ENCODE data around the gene SUMF2. TPM values are rescaled to one million over a fixed set of nuclear protein-coding genes. Genes with fewer than 3 reads are reported as not detected.
A peak's percentile ranks its signal among the peaks of the same experiment; 100 is the strongest.
"Not testable (repeated sequence)": the region's sequence is repeated elsewhere in the genome, so short reads cannot be mapped to it uniquely, and the experiment has no call there.

SUMF2 gene
- total and polyA plus RNA-seq, 2 experiments from 2014 or later = 32.9 to 45.7 TPM

DNA sequence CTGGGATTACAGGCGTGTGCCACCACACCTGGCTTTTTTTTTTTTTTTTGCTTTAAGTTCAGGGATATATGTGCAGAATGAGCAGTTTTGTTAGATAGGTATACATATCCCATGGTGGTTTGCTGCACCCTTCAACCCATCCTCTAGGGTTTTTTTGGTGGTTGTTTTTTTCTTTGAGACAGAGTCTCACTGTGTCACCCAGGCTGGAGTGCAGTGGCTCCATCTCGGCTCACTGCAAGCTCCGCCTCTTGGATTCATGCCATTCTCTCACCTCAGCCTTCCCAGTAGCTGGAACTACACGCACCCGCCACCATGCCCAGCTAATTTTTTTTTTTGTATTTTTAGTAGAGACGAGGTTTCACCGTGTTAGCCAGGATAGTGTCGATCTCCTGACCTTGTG, 15.3 kb upstream of the SUMF2 start:
- not testable (repeated sequence) for H3K27ac Mint-ChIP-seq; H3K27me3 Mint-ChIP-seq (ENCODE audit: insufficient read depth, low read depth, poor library complexity); H3K4me1 Mint-ChIP-seq; H3K4me2 ChIP-seq; H3K4me3 ChIP-seq; H2AFZ ChIP-seq; H4K20me1 ChIP-seq (replicated peaks; ENCODE audit: insufficient read depth); H3K27me3 ChIP-seq (ENCODE audit: insufficient read depth); H3K9me2 ChIP-seq (ENCODE audit: insufficient read depth); H3K36me3 ChIP-seq (ENCODE audit: insufficient read depth); ATAC-seq; H3K9me3 Mint-ChIP-seq
- Histone ChIP-seq H3K79me2 (replicated peaks; ENCODE audit: insufficient read depth) (peaks cover 49% of the 10 kb centered on the region), H3K4me1 (ENCODE audit: insufficient read depth) (peaks cover 17% of the 10 kb centered on the region), H3K27ac (ENCODE audit: low read depth) (0 out of 2 replicates have a peak overlapping the region, but pooled peaks have one; percentile 45), H3F3A (replicated peaks; ENCODE audit: low read depth) (0 out of 2 replicates have a peak, but pooled peaks cover 11% of the 10 kb centered on the region)
- DNase-seq (ENCODE audit: low spot score) = peak; percentile 41
- peaks cover 23% of the 10 kb centered on the region for H3K36me3 Mint-ChIP-seq (ENCODE audit: low read depth)
- H3K4me3 Mint-ChIP-seq = 0 out of 3 replicates have a peak overlapping the region, but pooled peaks have one; percentile 7

DNA sequence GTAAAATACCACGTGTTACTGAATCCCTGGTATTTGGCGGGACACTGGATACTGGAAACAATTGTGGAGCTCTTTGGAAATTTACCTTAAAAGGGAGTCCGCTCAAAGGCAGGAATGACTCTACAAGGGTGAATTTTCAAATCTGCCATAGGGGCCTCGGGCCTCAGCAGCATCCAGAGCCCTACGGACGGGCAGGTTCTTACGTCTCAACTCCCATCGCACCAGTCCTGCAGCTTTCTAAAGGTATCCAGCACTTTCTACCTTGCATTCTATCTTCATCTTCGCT, 13.1 kb upstream of the SUMF2 start:
- H4K20me1 ChIP-seq (replicated peaks; ENCODE audit: insufficient read depth) = peaks cover 3% of the 10 kb centered on the region; the same call in 1 of the 2 replicates
- no peaks in the 10 kb centered on the region for H3K9me2 ChIP-seq (ENCODE audit: insufficient read depth)
- no peaks in the 10 kb centered on the region for H3K27me3 Mint-ChIP-seq (ENCODE audit: insufficient read depth, low read depth, poor library complexity)
- peaks cover 10% of the 10 kb centered on the region; the same call in 2 of the 3 replicates for H3K4me1 Mint-ChIP-seq
- ATAC-seq (peak; percentile 31), DNase-seq (ENCODE audit: low spot score) (no peak)
- H3K4me2 ChIP-seq = peak overlapping the region; percentile 90
- peak overlapping the region; percentile 96 for H3K27ac ChIP-seq (ENCODE audit: low read depth)
- H3K27me3 ChIP-seq (ENCODE audit: insufficient read depth) = no peaks in the 10 kb centered on the region
- peaks cover 32% of the 10 kb centered on the region for H3K36me3 ChIP-seq (ENCODE audit: insufficient read depth)
- peaks cover 2% of the 10 kb centered on the region; the same call in 1 of the 3 replicates for H3K9me3 Mint-ChIP-seq
- H3K79me2 ChIP-seq (replicated peaks; ENCODE audit: insufficient read depth) = peaks cover 59% of the 10 kb centered on the region
- peaks cover 17% of the 10 kb centered on the region for H3K4me1 ChIP-seq (ENCODE audit: insufficient read depth)
- peaks cover 14% of the 10 kb centered on the region; the same call in 1 of the 2 replicates for H3F3A ChIP-seq (replicated peaks; ENCODE audit: low read depth)
- H3K27ac Mint-ChIP-seq = peak overlapping the region; percentile 99
- peak overlapping the region; percentile 96 for H3K4me3 Mint-ChIP-seq
- H3K36me3 Mint-ChIP-seq (ENCODE audit: low read depth) = peaks cover 42% of the 10 kb centered on the region
- peak overlapping the region; percentile 100 for H3K4me3 ChIP-seq
- peak overlapping the region; percentile 64; the same call in 1 of the 2 replicates for H2AFZ ChIP-seq
- no peak for TF ChIP-seq NANOG (IDR thresholded peaks at IDR 0.05; ENCODE audit: borderline replicate concordance)
- TF ChIP-seq ZNF331 (CRISPR knock-in tag; IDR thresholded peaks at IDR 0.05; ENCODE audit: low read depth) = no peak
- TF ChIP-seq, protein P1, sequence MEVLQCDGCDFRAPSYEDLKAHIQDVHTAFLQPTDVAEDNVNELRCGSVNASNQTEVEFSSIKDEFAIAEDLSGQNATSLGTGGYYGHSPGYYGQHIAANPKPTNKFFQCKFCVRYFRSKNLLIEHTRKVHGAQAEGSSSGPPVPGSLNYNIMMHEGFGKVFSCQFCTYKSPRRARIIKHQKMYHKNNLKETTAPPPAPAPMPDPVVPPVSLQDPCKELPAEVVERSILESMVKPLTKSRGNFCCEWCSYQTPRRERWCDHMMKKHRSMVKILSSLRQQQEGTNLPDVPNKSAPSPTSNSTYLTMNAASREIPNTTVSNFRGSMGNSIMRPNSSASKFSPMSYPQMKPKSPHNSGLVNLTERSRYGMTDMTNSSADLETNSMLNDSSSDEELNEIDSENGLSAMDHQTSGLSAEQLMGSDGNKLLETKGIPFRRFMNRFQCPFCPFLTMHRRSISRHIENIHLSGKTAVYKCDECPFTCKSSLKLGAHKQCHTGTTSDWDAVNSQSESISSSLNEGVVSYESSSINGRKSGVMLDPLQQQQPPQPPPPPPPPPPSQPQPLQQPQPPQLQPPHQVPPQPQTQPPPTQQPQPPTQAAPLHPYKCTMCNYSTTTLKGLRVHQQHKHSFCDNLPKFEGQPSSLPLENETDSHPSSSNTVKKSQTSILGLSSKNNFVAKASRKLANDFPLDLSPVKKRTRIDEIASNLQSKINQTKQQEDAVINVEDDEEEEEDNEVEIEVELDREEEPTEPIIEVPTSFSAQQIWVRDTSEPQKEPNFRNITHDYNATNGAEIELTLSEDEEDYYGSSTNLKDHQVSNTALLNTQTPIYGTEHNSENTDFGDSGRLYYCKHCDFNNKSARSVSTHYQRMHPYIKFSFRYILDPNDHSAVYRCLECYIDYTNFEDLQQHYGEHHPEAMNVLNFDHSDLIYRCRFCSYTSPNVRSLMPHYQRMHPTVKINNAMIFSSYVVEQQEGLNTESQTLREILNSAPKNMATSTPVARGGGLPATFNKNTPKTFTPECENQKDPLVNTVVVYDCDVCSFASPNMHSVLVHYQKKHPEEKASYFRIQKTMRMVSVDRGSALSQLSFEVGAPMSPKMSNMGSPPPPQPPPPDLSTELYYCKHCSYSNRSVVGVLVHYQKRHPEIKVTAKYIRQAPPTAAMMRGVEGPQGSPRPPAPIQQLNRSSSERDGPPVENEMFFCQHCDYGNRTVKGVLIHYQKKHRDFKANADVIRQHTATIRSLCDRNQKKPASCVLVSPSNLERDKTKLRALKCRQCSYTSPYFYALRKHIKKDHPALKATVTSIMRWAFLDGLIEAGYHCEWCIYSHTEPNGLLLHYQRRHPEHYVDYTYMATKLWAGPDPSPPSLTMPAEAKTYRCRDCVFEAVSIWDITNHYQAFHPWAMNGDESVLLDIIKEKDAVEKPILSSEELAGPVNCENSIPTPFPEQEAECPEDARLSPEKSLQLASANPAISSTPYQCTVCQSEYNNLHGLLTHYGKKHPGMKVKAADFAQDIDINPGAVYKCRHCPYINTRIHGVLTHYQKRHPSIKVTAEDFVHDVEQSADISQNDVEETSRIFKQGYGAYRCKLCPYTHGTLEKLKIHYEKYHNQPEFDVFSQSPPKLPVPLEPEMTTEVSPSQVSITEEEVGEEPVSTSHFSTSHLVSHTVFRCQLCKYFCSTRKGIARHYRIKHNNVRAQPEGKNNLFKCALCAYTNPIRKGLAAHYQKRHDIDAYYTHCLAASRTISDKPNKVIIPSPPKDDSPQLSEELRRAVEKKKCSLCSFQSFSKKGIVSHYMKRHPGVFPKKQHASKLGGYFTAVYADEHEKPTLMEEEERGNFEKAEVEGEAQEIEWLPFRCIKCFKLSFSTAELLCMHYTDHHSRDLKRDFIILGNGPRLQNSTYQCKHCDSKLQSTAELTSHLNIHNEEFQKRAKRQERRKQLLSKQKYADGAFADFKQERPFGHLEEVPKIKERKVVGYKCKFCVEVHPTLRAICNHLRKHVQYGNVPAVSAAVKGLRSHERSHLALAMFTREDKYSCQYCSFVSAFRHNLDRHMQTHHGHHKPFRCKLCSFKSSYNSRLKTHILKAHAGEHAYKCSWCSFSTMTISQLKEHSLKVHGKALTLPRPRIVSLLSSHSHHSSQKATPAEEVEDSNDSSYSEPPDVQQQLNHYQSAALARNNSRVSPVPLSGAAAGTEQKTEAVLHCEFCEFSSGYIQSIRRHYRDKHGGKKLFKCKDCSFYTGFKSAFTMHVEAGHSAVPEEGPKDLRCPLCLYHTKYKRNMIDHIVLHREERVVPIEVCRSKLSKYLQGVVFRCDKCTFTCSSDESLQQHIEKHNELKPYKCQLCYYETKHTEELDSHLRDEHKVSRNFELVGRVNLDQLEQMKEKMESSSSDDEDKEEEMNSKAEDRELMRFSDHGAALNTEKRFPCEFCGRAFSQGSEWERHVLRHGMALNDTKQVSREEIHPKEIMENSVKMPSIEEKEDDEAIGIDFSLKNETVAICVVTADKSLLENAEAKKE (CRISPR knock-in tag; IDR thresholded peaks at IDR 0.05) = no peak
- TF ChIP-seq STAT1 (IDR thresholded peaks at IDR 0.05; ENCODE audit: unreplicated experiment) = no peak
- no peak for TF ChIP-seq EZH2 (IDR thresholded peaks at IDR 0.05; ENCODE audit: low read depth, unreplicated experiment)
- no peak for TF ChIP-seq JUNB (IDR thresholded peaks at IDR 0.05; ENCODE audit: unreplicated experiment)
- TF ChIP-seq, protein P2, sequence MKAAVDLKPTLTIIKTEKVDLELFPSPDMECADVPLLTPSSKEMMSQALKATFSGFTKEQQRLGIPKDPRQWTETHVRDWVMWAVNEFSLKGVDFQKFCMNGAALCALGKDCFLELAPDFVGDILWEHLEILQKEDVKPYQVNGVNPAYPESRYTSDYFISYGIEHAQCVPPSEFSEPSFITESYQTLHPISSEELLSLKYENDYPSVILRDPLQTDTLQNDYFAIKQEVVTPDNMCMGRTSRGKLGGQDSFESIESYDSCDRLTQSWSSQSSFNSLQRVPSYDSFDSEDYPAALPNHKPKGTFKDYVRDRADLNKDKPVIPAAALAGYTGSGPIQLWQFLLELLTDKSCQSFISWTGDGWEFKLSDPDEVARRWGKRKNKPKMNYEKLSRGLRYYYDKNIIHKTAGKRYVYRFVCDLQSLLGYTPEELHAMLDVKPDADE (IDR thresholded peaks at IDR 0.05) = no peak
- TF ChIP-seq ZNF114 (CRISPR knock-in tag; IDR thresholded peaks at IDR 0.05) = no peak
- TF ChIP-seq, protein P3, sequence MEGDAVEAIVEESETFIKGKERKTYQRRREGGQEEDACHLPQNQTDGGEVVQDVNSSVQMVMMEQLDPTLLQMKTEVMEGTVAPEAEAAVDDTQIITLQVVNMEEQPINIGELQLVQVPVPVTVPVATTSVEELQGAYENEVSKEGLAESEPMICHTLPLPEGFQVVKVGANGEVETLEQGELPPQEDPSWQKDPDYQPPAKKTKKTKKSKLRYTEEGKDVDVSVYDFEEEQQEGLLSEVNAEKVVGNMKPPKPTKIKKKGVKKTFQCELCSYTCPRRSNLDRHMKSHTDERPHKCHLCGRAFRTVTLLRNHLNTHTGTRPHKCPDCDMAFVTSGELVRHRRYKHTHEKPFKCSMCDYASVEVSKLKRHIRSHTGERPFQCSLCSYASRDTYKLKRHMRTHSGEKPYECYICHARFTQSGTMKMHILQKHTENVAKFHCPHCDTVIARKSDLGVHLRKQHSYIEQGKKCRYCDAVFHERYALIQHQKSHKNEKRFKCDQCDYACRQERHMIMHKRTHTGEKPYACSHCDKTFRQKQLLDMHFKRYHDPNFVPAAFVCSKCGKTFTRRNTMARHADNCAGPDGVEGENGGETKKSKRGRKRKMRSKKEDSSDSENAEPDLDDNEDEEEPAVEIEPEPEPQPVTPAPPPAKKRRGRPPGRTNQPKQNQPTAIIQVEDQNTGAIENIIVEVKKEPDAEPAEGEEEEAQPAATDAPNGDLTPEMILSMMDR (conservative IDR thresholded peaks at IDR 0.05; ENCODE audit: low read depth in 2 of 2) = no peak
- TF ChIP-seq CREB1 (CRISPR knock-in tag; IDR thresholded peaks at IDR 0.05; ENCODE audit: low read depth) = no peak

All from GM23338 (cell line).